H1 (cell line): ENCODE measurements around the gene MEGF9.

Source experiments
- CHD2 ChIP-seq: IDR thresholded peaks from 2 replicates; pipeline ENCODE4 v1.6.1; 2012; ENCODE audit warnings: low read length, improper control_type of control experiment
- EZH2 ChIP-seq: fragments of 200-600 bp; sonication (generic); IDR thresholded peaks from 2 replicates; pipeline ENCODE4 v1.7.1; 2012; ENCODE audit warnings: low read depth, mild to moderate bottlenecking, moderate library complexity, low read length, inconsistent platforms; ENCODE audit not compliant: severe bottlenecking
- POLR2A ChIP-seq, 2 experiments: IDR thresholded peaks; 1 replicate in 1 of 2; 2 replicates in 1 of 2; pipeline ENCODE4 v1.6.1; 2011; ENCODE audit warnings: low read depth in 2 of 2, low read length in 2 of 2, mild to moderate bottlenecking in 2 of 2; ENCODE audit errors: control extremely low read depth in 1 of 2
- SP1 ChIP-seq: IDR thresholded peaks from 2 replicates; pipeline ENCODE4 v1.6.1; 2011; ENCODE audit warnings: low read depth, low read length
- TAF1 ChIP-seq: IDR thresholded peaks from 2 replicates; pipeline ENCODE4 v1.6.1; 2011; ENCODE audit warnings: mild to moderate bottlenecking, low read depth, low read length
- USF2 ChIP-seq: IDR thresholded peaks from 2 replicates; pipeline ENCODE4 v1.6.1; 2011; ENCODE audit warnings: low read length, improper control_type of control experiment
- TF ChIP-seq, protein P1 (sequence below), 3 experiments: IDR thresholded peaks; 1 replicate in 2 of 3; 2 replicates in 1 of 3; pipeline versions ENCODE4 v1.5.1 to v1.6.1; 2011; ENCODE audit warnings: low read length in 3 of 3, mild to moderate bottlenecking in 3 of 3, inconsistent platforms in 2 of 3, low read depth in 1 of 3, moderate library complexity in 1 of 3; ENCODE audit not compliant: insufficient read depth in 1 of 3; ENCODE audit errors: control extremely low read depth in 1 of 3

- TF ChIP-seq EZH2 (no peak), POLR2A (IDR thresholded peaks at IDR 0.05; ENCODE audit: control extremely low read depth in 1 of 2, low read depth in 2 of 2, low read length in 2 of 2) (no peak), TAF1 (no peak), SP1 (no peak), CHD2 (no peak), USF2 (no peak)
- TF ChIP-seq, protein P1, sequence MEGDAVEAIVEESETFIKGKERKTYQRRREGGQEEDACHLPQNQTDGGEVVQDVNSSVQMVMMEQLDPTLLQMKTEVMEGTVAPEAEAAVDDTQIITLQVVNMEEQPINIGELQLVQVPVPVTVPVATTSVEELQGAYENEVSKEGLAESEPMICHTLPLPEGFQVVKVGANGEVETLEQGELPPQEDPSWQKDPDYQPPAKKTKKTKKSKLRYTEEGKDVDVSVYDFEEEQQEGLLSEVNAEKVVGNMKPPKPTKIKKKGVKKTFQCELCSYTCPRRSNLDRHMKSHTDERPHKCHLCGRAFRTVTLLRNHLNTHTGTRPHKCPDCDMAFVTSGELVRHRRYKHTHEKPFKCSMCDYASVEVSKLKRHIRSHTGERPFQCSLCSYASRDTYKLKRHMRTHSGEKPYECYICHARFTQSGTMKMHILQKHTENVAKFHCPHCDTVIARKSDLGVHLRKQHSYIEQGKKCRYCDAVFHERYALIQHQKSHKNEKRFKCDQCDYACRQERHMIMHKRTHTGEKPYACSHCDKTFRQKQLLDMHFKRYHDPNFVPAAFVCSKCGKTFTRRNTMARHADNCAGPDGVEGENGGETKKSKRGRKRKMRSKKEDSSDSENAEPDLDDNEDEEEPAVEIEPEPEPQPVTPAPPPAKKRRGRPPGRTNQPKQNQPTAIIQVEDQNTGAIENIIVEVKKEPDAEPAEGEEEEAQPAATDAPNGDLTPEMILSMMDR (IDR thresholded peaks at IDR 0.05; ENCODE audit: control extremely low read depth in 1 of 3, insufficient read depth in 1 of 3, low read depth in 1 of 3, low read length in 3 of 3): no peak
Measured at GRCh38 chr9:120696551-120697230, 17.6 kb downstream of the MEGF9 start.
